Activated naive CD8-positive, alpha-beta T cell treated with anti-CD3 and anti-CD28 coated beads, Interleukin-2, amount 50 U/mL, for 24 hours (primary cell): ENCODE results near the gene SENP3.
A peak's percentile ranks its signal among the peaks of the same experiment; 100 is the strongest.
"Not testable (repeated sequence)": the region's sequence is repeated elsewhere in the genome, so short reads cannot be mapped to it uniquely, and the experiment has no call there.

Source experiments
- ATAC-seq: fragments of 150-1000 bp; cut with Tn5 transposase; one replicate; pipeline ENCODE4 v1.10.0; 2021
- DNase-seq: peaks from one replicate; pipeline ENCODE4 v3.0.0; 2021
- H3K27ac Mint-ChIP-seq: one replicate; pipeline ENCODE4 v1.8.0; 2021; ENCODE audit warnings: mild to moderate bottlenecking, mixed read lengths
- H3K27me3 Mint-ChIP-seq: one replicate; pipeline ENCODE4 v1.8.0; 2021; ENCODE audit warnings: mixed read lengths
- H3K36me3 Mint-ChIP-seq: one replicate; pipeline ENCODE4 v1.8.0; 2021; ENCODE audit warnings: low read depth, mixed read lengths
- H3K4me1 Mint-ChIP-seq: one replicate; pipeline ENCODE4 v1.8.0; 2021; ENCODE audit warnings: mixed read lengths
- H3K4me3 Mint-ChIP-seq: one replicate; pipeline ENCODE4 v1.8.0; 2021; ENCODE audit warnings: mild to moderate bottlenecking, moderate library complexity, mixed read lengths
- H3K9me3 Mint-ChIP-seq: one replicate; pipeline ENCODE4 v1.8.0; 2021; ENCODE audit warnings: mixed read lengths

SENP3 gene

DNA sequence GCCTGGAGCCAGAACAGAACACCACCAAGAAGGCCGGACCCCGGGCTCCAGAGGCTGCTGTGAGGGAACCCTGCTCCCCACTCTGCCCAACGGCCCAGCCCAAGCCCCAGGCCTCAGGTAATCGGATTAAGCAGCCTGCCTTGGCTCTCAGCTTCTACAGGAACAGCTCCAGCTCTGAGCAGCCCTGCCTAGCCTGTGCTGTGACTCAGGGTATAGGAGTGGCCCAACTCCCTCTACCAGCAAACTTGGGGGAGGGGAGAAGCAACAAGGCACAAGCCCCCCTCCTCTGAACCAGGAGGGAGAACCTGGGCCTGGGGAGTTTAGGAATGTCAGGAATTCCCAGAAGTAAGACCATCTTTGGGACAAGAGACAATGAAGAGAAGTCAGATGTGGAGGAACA, 29.0 kb downstream of the SENP3 start:
- H3K4me3 Mint-ChIP-seq: no peak overlapping the region
- ATAC-seq (peak; percentile 22), DNase-seq (no peak)
- H3K27me3 Mint-ChIP-seq: no peaks in the 10 kb centered on the region
- no peaks in the 10 kb centered on the region for H3K9me3 Mint-ChIP-seq
- H3K4me1 Mint-ChIP-seq: peaks cover 7% of the 10 kb centered on the region
- peaks cover 35% of the 10 kb centered on the region for H3K36me3 Mint-ChIP-seq
- H3K27ac Mint-ChIP-seq: no peak overlapping the region

DNA sequence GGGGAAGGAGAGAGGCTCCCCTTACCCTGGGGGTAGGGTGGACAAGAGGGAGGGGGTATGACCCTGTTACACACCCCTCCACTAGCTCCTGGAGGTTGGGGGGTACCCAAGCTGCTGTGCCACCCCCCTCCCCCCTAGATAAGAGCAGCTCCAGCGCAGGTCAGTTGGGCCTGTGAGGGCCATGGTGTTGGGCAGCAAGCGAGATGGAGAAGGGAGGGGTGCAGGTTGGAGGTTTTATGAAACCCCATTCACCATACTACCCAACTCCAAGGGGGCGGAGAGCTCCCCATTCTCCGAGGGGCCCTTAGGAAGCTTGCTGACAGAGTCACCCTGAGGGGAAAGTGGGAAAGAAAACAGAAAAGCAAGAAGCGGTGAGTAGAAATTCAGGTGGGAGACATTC, 29.9 kb downstream of the SENP3 start:
- peaks cover 40% of the 10 kb centered on the region for H3K36me3 Mint-ChIP-seq
- peaks cover 2% of the 10 kb centered on the region for H3K4me1 Mint-ChIP-seq
- ATAC-seq (no peak), DNase-seq (no peak)
- no peaks in the 10 kb centered on the region for H3K27me3 Mint-ChIP-seq
- H3K4me3 Mint-ChIP-seq: no peak overlapping the region
- H3K9me3 Mint-ChIP-seq: no peaks in the 10 kb centered on the region
- peak overlapping the region; percentile 34 for H3K27ac Mint-ChIP-seq

DNA sequence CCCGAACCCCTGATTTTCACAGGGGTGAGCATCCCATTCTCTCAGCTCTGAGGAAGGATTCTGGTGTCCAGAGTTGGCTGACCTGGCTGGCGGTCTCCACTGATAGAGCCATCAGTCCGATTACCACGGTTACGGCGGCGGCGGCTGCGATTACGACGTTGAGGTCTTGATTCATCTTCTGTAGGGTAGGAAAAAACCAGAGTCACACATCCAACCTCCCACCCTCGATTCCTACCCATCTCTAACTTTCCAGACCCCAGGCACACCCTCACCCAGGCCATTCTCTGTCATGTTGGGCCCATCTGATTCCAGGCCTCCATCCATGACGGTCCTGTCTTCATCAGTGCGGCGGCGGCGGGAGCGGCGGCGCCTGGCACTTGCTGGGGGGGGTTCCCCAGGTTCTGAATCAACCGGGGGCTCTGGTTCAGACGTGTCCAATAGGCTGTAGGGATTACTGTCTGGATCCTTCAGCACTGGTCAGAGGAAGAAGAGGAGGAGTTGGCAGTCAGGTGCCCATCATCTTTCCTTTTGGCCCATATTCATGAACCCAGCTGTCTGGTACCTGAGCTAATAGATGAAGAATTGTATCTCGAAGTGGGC, 30.8 kb downstream of the SENP3 start:
- H3K4me1 Mint-ChIP-seq: no peaks in the 10 kb centered on the region
- no peak overlapping the region for H3K4me3 Mint-ChIP-seq
- H3K27me3 Mint-ChIP-seq: no peaks in the 10 kb centered on the region
- H3K9me3 Mint-ChIP-seq: no peaks in the 10 kb centered on the region
- H3K27ac Mint-ChIP-seq: no peak overlapping the region
- no peak for ATAC-seq
- H3K36me3 Mint-ChIP-seq: peaks cover 44% of the 10 kb centered on the region
- DNase-seq: no peak

DNA sequence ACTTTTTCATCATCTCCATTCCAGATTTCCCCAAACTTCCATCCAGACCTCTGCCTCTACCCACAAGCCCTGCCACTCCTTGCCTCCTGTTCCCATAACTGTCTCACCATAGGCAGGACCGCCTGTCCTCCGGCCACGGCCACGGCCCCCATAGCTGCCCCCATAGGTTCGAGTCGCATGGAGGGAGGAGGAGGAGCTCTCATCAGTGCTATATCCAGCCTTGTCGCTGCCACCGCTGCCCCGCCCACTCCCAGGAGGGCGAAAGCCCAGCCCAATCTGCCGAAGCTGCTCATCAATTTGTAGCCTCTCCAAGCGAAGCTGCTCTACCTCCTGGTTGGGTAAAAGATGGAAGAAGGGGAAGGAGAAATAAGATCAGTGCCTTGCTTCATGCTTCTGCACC, 31.6 kb downstream of the SENP3 start:
- Mint-ChIP-seq H3K27ac (peak overlapping the region; percentile 15), H3K9me3 (no peaks in the 10 kb centered on the region), H3K27me3 (no peaks in the 10 kb centered on the region), H3K4me3 (no peak overlapping the region), H3K36me3 (peaks cover 45% of the 10 kb centered on the region), H3K4me1 (no peaks in the 10 kb centered on the region)
- no peak for ATAC-seq
- no peak for DNase-seq

DNA sequence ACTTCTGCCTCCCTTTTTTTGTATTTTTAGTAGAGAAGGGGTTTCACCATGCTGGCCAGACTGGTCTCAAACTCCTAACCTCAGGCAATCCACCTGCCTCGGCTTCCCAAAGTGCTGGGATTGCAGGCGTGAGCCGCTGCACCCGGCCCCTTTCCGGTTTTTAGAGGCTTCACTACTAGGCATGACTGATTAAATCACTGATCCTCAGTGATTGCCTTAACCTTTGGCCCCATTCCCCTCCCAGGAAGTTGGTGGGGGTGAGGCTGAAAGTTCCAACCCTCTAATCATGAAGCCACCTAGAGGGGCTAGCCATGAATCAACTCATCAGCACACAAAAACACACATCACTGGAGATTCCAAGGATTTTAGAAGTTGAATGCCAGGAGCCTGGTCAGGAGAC, 35.8 kb downstream of the SENP3 start:
- not testable (repeated sequence) for H3K27ac Mint-ChIP-seq, H3K4me3 Mint-ChIP-seq, ATAC-seq, H3K4me1 Mint-ChIP-seq, H3K9me3 Mint-ChIP-seq, H3K27me3 Mint-ChIP-seq, DNase-seq
- peaks cover 53% of the 10 kb centered on the region for H3K36me3 Mint-ChIP-seq

DNA sequence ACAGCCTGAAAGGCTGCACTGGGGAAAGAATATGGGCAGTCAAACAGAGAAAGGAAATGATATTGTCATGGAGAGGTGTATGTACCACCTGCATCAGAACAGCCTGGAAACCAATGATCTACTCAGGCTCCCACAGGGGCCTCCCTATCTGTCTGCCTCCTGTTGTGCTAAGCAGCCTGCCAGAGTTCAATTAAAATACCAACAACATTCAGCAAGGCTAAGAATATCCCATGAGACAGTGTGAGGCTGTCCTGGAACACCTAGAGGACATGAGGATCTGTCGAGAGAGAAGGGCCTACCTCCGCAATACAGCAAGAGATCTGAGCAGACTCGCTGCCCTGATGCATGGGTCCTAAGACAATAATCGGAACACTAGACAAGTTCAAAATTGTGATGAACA, 44.6 kb downstream of the SENP3 start:
- ATAC-seq: no peak
- Mint-ChIP-seq H3K4me1 (peaks cover 14% of the 10 kb centered on the region), H3K36me3 (peaks cover 36% of the 10 kb centered on the region), H3K4me3 (no peak overlapping the region), H3K27ac (peak overlapping the region; percentile 47), H3K9me3 (no peaks in the 10 kb centered on the region), H3K27me3 (no peaks in the 10 kb centered on the region)
- no peak for DNase-seq

DNA sequence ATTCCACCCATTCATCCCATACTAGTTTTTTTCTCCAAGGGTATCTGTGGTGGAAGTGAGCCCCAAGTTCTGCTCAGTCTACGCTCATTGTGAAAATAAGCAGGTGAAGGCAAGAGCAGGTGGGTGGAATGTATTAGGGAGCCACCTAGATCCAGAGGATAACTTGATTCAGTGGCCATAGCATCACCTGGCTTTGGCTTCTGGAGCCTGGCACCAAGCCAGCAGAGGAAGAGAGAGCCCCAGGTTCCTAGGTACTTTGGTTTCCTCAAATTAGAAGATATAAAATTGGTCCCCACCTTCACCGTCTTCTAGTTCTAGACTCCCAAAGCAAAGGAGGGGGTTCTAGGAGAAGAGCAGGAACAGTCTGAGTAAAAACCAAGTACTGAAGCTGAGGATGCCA, 48.9 kb downstream of the SENP3 start:
- ATAC-seq (no peak), DNase-seq (no peak)
- Mint-ChIP-seq H3K9me3 (no peaks in the 10 kb centered on the region), H3K4me1 (peaks cover 46% of the 10 kb centered on the region), H3K27ac (no peak overlapping the region), H3K4me3 (no peak overlapping the region), H3K27me3 (peaks cover 1% of the 10 kb centered on the region), H3K36me3 (peaks cover 26% of the 10 kb centered on the region)

DNA sequence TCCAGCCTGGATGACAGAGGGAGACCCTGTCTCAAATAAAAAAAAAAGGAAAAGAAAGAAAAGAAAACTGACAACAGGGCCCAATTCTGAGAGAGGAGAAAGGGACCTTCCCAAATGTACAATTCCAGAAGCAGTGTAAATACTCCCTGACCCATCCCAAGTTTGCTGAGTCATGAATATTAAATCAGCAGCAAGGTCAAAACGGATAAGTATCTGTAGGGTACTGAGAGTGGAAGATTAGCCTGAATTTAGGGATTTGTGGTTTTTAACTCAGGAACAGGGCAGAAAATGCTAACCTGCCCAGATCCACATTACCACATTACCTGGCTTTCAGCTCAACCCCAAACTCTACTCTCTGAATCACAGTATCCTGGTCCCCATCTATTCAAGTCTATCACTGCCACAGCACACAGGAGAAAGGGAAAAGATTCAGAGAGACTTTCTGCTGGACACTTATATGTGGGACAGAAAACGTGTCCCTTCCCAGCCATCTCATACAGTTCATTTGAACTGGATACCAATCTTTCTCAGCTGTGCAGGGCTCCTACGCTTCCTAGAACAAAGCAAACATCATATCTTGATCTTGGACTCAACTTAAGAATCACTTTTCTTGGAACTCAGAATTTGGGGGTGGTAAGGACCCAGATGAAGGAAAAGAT, 50.0 kb downstream of the SENP3 start:
- no peak overlapping the region for H3K27ac Mint-ChIP-seq
- peaks cover 43% of the 10 kb centered on the region for H3K4me1 Mint-ChIP-seq
- peaks cover 21% of the 10 kb centered on the region for H3K36me3 Mint-ChIP-seq
- DNase-seq: no peak
- ATAC-seq: no peak
- peak overlapping the region; percentile 30 for H3K4me3 Mint-ChIP-seq
- H3K9me3 Mint-ChIP-seq: no peaks in the 10 kb centered on the region
- peaks cover 1% of the 10 kb centered on the region for H3K27me3 Mint-ChIP-seq

DNA sequence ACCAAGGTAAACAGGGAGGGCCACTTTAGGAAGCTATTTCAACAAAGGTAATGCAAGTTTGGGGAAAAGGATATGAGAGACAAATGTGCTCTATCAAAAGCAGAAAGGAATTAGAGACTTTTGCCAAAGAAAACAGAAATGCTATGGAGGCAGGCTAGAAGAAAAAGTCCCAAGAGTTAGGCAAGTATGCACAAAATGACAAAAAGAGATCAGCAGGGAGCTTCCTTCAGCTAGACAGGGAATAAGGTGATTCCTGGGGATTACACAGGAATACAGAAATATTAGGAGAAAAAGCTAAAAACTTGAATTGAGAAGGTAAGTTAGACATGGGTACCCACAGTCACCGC, 50.5 kb downstream of the SENP3 start:
- Mint-ChIP-seq H3K4me1 (peaks cover 43% of the 10 kb centered on the region), H3K9me3 (no peaks in the 10 kb centered on the region), H3K27ac (no peak overlapping the region), H3K4me3 (peak overlapping the region; percentile 30), H3K27me3 (peaks cover 1% of the 10 kb centered on the region), H3K36me3 (peaks cover 21% of the 10 kb centered on the region)
- no peak for ATAC-seq
- DNase-seq: no peak

DNA sequence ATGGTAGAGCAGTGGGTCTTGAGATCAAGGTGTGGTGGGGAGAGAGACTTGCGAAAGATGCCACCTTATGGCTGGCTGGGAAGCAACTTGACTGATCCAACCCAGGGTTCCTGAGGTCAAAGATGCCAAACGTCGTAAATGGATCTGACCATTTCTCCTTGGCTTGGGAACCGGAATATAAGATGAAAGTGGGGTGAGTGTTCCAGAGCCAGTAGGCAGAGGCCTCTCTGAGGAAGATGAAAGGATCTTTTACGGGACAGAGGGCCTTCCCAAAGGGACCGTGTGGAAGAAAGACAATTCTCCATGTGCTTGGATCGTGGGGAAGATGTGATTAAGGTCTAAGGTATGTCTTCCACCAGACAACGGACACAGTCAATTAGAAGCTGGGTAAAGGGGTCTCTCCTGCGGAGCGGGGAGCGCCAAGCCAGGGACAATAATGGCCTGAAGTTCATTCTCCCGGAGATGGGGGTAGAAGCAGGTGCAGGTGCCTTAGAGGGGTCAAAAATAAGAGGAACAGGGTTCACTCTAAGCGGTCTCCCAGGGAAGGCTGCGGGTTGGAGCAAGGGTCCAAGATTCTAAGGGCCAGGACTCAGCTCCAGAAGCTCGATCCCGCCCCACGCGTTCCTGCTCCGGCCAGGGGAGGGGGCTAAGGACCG, 52.2 kb downstream of the SENP3 start:
- ATAC-seq (no peak), DNase-seq (no peak)
- H3K9me3 Mint-ChIP-seq: no peaks in the 10 kb centered on the region
- peaks cover 41% of the 10 kb centered on the region for H3K4me1 Mint-ChIP-seq
- peak overlapping the region; percentile 80 for H3K27ac Mint-ChIP-seq
- peak overlapping the region; percentile 89 for H3K4me3 Mint-ChIP-seq
- peaks cover 1% of the 10 kb centered on the region for H3K27me3 Mint-ChIP-seq
- peaks cover 21% of the 10 kb centered on the region for H3K36me3 Mint-ChIP-seq

DNA sequence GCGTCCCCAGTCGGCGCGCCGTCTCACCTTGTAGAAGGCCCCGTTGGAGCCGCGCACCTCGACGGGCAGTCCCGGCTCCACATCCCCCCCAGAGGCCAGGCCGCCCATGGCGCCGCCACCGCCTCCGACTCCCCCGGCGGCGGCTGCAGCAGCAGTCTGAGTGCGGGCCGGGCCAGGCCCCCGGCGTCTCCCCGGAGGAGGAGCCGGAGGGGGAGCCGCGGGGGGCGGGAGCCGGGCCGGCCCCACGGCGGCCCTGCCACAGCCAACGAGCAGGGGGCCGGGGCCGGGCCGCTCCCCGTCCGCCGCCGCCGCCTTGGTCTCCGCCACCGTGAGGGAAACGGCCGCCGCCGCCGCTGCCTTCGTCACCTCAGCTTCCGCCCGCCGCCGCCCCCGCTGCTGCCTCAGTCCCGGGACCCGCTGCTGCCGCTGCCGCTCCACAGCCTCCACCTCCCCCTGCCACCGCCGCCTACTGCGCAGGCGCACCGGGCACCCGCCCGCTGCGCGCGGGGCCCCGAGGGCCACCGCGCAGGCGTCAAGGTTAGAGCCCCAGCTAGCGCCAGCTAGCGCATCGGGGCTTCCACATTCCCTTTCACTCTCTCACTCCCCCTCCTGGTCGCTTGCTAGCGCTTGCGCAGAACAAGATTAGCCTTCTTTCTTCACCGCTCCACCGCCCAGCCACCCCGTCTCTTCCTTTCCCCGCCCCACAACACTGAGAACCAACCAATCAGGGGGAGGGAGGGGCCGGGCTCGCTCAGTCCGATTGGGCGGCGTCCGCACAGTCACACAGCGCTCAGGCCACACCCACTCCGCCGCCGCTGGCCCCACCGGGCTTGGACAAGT, 52.9 kb downstream of the SENP3 start, which contains the start of gene FXR2:
Gene FXR2 (minus strand): TSS at position 473 of the 840 bp plus-strand sequence. CDS start 365 bp downstream, at position 108.
- peaks cover 38% of the 10 kb centered on the region for H3K4me1 Mint-ChIP-seq
- peak within 1 kb of the TSS; percentile 89 for H3K4me3 Mint-ChIP-seq
- no peaks in the 10 kb centered on the region for H3K9me3 Mint-ChIP-seq
- H3K27ac Mint-ChIP-seq: peak within 1 kb of the TSS; percentile 95
- H3K27me3 Mint-ChIP-seq: peaks cover 1% of the 10 kb centered on the region
- peaks cover 17% of the 10 kb centered on the region for H3K36me3 Mint-ChIP-seq
- peak; percentile 99 for DNase-seq
- peak; percentile 94 for ATAC-seq

DNA sequence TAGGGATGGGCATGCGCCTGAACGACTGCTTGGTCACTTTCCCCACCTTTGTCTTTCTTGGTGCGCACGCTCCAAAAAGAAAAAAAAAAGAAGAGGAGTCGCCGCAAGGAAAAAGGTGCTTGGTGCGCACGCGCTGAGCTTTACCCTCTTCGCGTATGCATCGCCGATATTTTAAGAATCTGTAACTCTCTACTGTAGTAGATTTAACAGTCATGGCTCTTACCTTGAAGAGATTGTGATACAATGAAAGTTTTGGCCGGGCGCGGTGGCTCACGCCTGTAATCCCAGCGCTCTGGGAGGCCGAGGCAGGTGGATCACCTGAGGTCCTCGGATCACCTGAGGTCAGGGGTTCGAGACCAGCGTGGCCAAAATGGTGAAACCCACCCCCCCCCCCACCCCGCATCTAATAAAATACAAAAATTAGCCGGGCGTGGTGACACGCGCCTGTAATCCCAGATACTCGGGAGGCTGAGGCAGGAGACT, 53.6 kb downstream of the SENP3 start:
- DNase-seq (no peak), ATAC-seq (no peak)
- Mint-ChIP-seq H3K9me3 (no peaks in the 10 kb centered on the region), H3K27ac (peak overlapping the region; percentile 95), H3K27me3 (peaks cover 1% of the 10 kb centered on the region), H3K36me3 (peaks cover 17% of the 10 kb centered on the region), H3K4me1 (peaks cover 38% of the 10 kb centered on the region), H3K4me3 (peak overlapping the region; percentile 89)

DNA sequence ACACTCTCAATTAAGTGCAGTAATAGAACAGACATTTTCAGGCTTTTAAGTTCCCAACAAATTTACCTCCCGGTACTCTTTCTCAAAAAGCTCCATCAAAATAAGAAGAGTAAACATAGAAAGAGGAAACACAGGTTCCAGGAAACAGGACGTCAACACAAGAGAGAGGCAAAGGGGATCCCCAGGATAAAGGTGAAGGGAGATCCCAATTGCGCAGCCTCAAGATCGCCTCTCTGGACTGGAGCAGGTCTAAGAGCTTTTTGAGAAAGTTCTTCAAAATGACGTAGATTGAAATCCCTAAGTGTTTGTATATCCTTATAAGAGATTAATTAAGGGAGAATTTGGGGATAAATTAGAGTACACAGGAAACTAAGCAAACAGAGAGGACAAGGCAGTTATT, 56.9 kb downstream of the SENP3 start:
- Mint-ChIP-seq H3K27me3 (peaks cover 1% of the 10 kb centered on the region), H3K36me3 (no peaks in the 10 kb centered on the region), H3K27ac (no peak overlapping the region), H3K4me1 (peaks cover 10% of the 10 kb centered on the region), H3K9me3 (no peaks in the 10 kb centered on the region), H3K4me3 (no peak overlapping the region)
- no peak for ATAC-seq
- DNase-seq: no peak

DNA sequence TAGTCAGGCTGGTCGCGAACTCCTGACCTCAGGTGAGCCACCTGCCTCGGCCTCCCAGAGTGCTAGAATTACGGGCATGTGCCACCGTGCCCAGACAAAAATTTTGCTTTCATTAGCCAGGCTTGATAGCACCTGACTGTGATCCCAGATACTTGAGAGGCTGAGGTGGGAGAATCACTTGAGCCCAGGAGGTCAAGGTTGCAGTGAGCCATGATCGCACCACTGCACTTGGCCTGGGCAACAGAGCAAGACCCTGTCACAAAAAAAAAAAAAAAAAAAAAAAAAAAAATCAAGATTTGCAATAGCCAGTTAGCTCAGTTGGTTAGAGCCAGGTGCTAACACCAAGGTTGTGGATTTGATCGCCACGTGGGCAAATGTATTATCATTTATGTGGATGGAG, 59.1 kb downstream of the SENP3 start:
- H3K4me3 Mint-ChIP-seq: no peak overlapping the region
- H3K36me3 Mint-ChIP-seq: no peaks in the 10 kb centered on the region
- no peaks in the 10 kb centered on the region for H3K4me1 Mint-ChIP-seq
- no peak for ATAC-seq
- no peaks in the 10 kb centered on the region for H3K27me3 Mint-ChIP-seq
- no peak overlapping the region for H3K27ac Mint-ChIP-seq
- no peak for DNase-seq
- H3K9me3 Mint-ChIP-seq: no peaks in the 10 kb centered on the region
